HTERT RPE-1 (cell line): ENCODE measurements around the gene EDN3.

Source experiments
- in situ Hi-C: fragments of 300-500 bp; cut with MboI; formaldehyde crosslinking; loops from 4 replicates; pipeline ENCODE4 v1.14.3; 2020; ENCODE audit warnings: low sequenced_read_pairs

EDN3 gene, protein sequence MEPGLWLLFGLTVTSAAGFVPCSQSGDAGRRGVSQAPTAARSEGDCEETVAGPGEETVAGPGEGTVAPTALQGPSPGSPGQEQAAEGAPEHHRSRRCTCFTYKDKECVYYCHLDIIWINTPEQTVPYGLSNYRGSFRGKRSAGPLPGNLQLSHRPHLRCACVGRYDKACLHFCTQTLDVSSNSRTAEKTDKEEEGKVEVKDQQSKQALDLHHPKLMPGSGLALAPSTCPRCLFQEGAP

DNA sequence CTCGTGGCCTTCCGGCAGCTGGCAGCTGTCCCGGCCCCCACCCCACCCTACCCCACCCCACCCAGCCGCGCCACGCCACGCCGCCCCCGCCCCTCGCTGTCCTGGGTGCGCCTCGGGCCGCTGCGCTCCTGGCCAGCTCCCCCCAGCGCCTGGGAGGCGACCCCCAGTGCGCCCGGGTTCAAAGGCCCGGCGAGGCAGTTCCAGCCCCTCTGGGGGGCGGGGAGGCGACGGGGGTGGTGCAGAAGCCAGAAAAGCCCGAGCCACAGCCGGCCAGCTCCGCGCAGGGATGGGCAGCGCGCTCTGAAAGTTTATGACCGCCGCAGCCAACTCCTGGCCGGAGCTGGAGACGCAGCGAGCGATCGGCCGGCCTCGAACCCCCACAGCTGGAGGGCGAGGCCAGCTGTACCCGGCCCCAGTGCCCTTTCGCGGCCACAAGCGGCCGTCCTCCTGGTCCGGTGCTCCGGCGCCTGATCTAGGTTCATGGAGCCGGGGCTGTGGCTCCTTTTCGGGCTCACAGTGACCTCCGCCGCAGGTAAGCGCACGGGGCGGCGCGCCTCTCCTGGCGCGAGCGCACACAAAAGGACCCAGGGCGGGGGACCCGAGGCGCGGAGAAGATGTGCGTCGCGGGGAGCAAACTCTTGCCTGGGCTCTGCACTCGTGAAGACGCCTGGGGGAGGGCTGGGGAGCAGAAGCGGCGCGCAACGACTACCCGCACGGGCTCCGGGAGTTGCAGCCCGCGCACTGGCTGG is at the start of gene EDN3:
EDN3 (plus strand) TSS at position 279 of the 749 bp plus-strand sequence; CDS start at position 481, 202 bp downstream.
- in situ Hi-C loops = no loop called here

DNA sequence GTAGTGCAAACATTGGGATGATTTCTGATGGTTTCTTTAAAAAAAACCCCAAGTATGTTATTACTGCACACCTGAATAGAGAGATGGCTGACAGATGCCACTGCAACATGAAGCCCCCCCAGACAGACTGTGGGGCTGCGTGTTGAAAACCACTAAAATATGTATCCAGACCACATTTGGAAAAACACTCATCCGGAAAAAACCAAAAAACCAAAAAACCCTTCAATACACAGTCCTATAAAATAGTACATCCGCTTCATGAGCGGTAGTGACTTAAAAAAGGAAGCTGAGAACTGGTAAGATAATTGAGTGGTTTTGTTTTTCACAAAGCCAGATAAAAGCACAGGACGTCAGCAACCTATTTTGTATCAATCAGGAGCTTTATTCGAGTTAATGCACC is 47.1 kb upstream of the EDN3 start:
- in situ Hi-C loops = no loop called here

GRCh38 chr20:59253779-59254319 is 46.6 kb upstream of the EDN3 start:
- in situ Hi-C loops = no loop called here

DNA sequence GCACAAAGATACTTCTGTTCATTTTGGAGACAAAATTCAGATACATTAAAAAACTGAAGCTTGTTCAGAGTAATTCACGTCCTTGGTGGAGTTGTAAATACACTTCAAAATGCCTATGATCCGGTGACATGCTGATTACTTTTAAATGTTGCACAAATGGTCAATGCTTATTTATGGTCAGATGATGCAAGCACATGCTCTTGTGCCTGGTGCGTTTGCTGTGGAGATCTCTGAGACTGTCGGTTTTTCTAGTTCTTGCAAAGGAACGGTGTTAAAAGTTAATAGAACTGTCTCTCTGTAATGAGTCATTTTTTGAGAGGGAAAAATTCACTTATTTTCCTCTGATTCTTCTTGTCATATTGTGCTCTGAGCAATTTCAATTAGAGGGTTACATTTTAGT is 45.2 kb upstream of the EDN3 start:
- in situ Hi-C loops = no loop called here

DNA sequence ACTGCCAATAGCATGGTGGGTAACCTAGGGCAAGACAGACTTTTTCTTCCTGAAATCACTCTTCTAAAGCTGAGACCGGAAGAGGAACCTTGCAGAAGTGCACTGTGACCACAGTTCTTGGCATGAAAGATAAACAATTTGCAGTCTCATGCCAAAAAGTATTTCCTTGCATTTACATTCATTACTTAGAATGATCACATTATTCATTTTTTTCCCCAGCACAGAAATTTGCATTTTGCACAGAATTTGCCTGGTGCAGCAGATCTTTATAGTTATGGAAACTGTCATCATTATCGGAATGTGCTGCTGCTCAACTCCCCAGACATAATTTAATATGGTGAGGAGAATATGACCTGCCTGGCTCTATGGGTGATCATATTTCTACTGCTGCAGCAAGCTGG is 42.2 kb upstream of the EDN3 start:
- in situ Hi-C loops = no loop called here

DNA sequence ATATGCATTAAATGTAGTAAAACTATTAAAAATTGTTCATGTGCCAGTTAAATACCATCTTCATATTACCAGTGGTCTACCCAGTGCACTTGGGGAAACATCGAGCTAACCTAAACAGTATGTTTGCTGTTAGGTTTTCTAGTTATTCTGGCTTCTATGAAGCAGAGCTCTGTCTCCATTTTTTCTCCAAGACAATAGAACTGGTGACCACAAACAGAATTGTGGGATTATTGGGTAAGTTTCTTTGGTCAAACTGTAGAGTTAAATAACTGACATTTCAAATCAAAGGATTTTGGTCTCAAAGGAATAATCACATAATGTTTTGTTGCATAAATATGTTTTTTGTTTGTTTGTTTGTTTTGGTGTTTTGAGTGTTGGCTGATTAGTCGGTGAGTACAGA is 40.5 kb upstream of the EDN3 start:
- in situ Hi-C loops = no loop called here

DNA sequence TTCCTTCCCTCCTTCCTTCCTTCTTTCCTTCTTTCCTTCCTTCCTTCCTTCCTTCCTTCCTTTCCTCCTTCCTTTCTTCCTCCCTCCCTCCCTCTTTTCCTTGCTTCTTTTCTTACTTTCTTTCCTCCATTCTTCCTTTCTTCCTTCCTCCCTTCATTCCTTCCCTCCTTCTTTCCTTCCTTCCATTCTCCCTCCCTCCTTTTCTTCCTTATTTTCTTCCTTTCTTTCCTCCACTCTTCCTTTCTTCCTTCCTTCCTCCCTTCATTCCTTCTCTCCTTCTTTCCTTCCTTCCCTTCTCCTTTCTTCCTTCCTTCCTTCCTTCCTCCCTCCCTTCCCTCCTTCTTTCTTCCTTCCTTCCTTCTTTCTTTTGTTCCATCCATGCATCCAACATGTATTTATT is 35.1 kb upstream of the EDN3 start:
- in situ Hi-C loops = no loop called here

GRCh38 chr20:59268870-59269269 is 31.5 kb upstream of the EDN3 start:
- in situ Hi-C loops = no loop called here

DNA sequence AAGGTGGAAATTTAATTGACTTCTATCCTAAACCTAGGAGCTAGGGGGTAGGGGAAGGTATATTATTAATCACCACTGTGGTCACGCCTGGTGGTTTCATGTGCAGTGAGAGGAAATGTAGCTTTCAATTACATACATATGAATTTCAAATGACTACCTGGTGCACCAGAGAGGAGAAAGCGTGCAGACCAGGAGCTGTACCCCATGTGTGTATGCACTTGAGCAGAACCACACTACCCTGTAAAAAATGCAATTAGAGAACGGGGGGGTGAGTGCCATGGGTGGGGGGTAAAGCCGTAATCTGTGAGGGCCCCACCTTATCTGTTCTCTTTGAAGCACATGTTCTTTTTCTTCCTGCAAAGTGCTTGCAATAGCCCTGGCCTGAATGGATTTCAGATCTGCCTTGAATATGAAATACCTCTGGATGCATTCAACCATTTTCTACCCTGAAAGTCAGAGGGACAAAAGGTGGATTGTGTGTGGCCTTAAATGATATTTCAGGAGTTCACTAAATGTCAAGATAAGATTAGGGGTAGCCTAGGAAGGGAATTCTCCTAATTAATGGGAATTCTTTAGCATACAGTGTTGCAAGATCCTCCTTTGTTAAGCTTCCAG is 30.9 kb upstream of the EDN3 start:
- in situ Hi-C loops = no loop called here

- in situ Hi-C loops = no loop called here
Observed at GRCh38 chr20:59270380-59270779, 30.0 kb upstream of the EDN3 start.

GRCh38 chr20:59273739-59274357 is 26.6 kb upstream of the EDN3 start:
- in situ Hi-C loops = no loop called here

DNA sequence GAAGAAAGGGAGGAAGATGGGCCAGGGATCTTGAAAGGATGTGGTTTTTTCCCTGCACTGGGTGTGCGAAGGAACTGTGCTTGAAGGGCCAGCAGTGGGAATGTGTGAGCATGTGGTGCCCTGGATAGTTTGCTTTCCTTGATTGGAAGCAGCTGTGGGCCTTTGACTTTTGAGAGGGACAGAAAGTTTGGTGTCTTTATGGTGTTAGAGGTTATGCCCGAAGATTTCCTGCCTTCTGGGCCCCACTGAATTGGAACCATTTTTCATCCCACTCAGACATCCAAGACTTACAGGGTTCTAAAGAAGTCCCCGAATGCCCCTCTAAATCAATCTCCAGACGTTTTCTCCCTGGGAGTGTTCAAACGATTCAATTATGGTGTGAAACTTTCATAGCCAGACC is 23.5 kb upstream of the EDN3 start:
- in situ Hi-C loops = no loop called here

DNA sequence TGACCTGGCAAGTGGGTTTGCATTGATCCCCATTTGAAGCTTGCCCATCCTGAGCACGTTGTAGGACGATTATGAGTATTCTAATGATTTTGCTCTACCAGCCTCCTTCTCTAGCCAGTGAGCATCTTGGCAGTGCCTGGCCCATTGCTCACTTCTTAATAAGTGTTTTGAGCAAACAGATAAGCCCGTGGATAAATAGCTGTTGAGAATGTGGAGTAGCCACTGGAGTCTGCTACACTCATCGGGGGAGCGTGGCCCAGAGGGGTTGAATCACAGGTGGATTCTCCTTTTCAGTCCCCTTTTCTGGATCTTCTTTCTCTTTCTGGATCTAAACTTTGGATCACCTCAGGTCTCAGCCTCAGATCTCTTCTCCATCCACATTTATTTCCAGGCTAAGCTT is 15.9 kb upstream of the EDN3 start:
- in situ Hi-C loops = no loop called here

DNA sequence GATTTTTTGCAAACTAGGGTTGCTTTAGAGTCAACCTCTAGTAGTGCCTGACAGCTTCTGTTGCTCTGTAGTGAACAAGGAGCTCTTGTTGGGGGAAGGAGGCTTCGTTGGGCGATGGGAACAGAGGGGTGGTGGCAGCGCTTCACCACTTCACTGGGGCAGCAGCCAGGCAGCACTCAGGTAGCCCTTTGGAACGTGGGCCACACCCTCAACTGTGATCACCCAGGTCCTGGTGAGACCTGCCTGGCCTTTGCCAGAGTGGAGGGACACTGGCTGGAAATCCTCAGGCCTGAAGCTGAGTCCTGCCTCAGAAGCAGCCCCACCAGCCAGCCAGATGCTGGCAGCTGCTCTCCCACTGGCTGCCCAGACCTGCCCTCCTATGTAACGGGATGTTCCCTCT is 10.4 kb upstream of the EDN3 start:
- in situ Hi-C loops = no loop called here

GRCh38 chr20:59291740-59292383 is 8.5 kb upstream of the EDN3 start:
- in situ Hi-C loops = no loop called here

DNA sequence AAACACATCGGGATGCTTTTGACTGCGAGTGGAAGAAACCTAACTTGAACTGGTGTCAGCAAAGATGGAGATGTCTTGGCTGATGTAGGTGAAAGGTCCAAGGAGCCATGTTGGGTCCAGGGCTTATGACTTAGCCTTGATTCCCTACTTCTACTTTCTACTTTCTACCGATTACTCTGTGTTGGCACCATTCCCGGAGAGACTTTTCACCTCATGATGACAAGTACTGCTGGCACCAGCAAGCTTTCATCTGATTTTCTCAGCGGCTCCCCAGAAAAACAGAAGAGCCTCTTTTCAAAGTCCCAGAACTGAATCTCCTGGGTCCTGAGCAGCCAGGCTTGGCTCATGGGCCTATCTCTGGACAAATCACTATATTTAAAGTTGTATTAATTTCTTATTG is 4.9 kb upstream of the EDN3 start:
- in situ Hi-C loops = no loop called here

GRCh38 chr20:59297686-59298085 is 2.7 kb upstream of the EDN3 start:
- in situ Hi-C loops = no loop called here

- in situ Hi-C loops = no loop called here
Observed at GRCh38 chr20:59299945-59300332, 472 bp upstream of the EDN3 start.

- in situ Hi-C loops = no loop called here
Observed at GRCh38 chr20:59301343-59302007, 1.1 kb downstream of the EDN3 start.

- in situ Hi-C loops = no loop called here
Observed at GRCh38 chr20:59305908-59306655, 5.7 kb downstream of the EDN3 start.
